PC-3 (cell line): ENCODE results near the gene XRCC6.

Experiments
- CTCF ChIP-seq: fragments of 300-600 bp; sonication (generic); conservative IDR thresholded peaks from 2 replicates; pipeline ENCODE4 v1.5.1; 2017; ENCODE audit warnings: antibody characterized with exemption, low read depth, mild to moderate bottlenecking, low read length
- EZH2 ChIP-seq: fragments of 300-600 bp; sonication (generic); IDR thresholded peaks from one replicate; pipeline ENCODE4 v1.6.1; 2017; ENCODE audit warnings: antibody characterized with exemption, mild to moderate bottlenecking, low read length; ENCODE audit not compliant: unreplicated experiment
- EZH2phosphoT487 ChIP-seq: fragments of 300-600 bp; sonication (generic); IDR thresholded peaks from 2 replicates; pipeline ENCODE4 v1.6.1; 2018; ENCODE audit warnings: mild to moderate bottlenecking, antibody characterized with exemption, low read length, borderline replicate concordance

- TF ChIP-seq CTCF = no peak
- no peak for TF ChIP-seq EZH2
- TF ChIP-seq EZH2phosphoT487 = no peak
These were observed 15.4 kb downstream of the XRCC6 start for GRCh38 chr22:41636467-41636866.
